PC-9 (cell line): Measurements from ENCODE around the gene RYR2. TPM values are rescaled to one million over a fixed set of nuclear protein-coding genes. Genes with fewer than 3 reads are reported as not detected.

Experiments used
- BruUV-seq: library from RNA; stranded (reverse); fragments of 400-500 nt; replicated peaks from 2 replicates; lab custom pipeline; 2021; lab: Mats Ljungman, UMichigan
- CTCF ChIA-PET: fragments of 300-600 bp; sonication (Branson Sonifier 250); formaldehyde crosslinking; loops from one replicate; lab custom pipeline; 2022; ENCODE audit warnings: antibody characterized with exemption; lab: Charles Lee
- POLR2A ChIA-PET: fragments of 300-600 bp; sonication (Branson Sonifier 250); formaldehyde crosslinking; loops from one replicate; lab custom pipeline; 2022; ENCODE audit warnings: antibody characterized with exemption; ENCODE audit not compliant: unreplicated experiment; lab: Charles Lee
- DNase-seq, 2 experiments: peaks; one replicate each; pipeline versions ENCODE4 v3.0.0 to v3.0.0-alpha.2; 2015 to 2022; ENCODE audit warnings: mixed read lengths in 1 of 2
- H2AFZ ChIP-seq: fragments of 200-600 bp; sonication (generic); 2 replicates; pipeline ENCODE4 v1.8.1; 2017; ENCODE audit warnings: antibody characterized with exemption
- H3F3A ChIP-seq: fragments of 200-600 bp; sonication (generic); 2 replicates; pipeline ENCODE4 v1.8.1; 2017; ENCODE audit warnings: antibody characterized with exemption, mild to moderate bottlenecking, low read depth; ENCODE audit not compliant: insufficient read depth
- H3K27ac ChIP-seq: fragments of 200-600 bp; sonication (generic); 2 replicates; pipeline ENCODE4 v1.6.1; 2016; ENCODE audit warnings: mixed run types
- H3K27me3 ChIP-seq: fragments of 200-600 bp; sonication (generic); 2 replicates; pipeline ENCODE4 v1.6.1; 2016; ENCODE audit warnings: low read depth, mixed run types; ENCODE audit not compliant: insufficient read depth
- H3K36me3 ChIP-seq: fragments of 200-600 bp; sonication (generic); 2 replicates; pipeline ENCODE4 v1.6.1; 2016; ENCODE audit warnings: low read depth, mixed run types
- H3K4me1 ChIP-seq: fragments of 200-600 bp; sonication (generic); replicated peaks from 2 replicates; pipeline ENCODE4 v1.6.1; 2016; ENCODE audit warnings: mixed run types; ENCODE audit not compliant: insufficient read depth
- H3K4me2 ChIP-seq: fragments of 200-600 bp; sonication (generic); 2 replicates; pipeline ENCODE4 v1.6.1; 2017; ENCODE audit warnings: mixed run types
- H3K4me3 ChIP-seq: fragments of 200-600 bp; sonication (generic); 2 replicates; pipeline ENCODE4 v1.6.1; 2016; ENCODE audit warnings: mixed run types
- H3K79me2 ChIP-seq: fragments of 200-600 bp; sonication (generic); 2 replicates; pipeline ENCODE4 v1.6.1; 2017; ENCODE audit warnings: low read depth, mixed run types
- H3K9me2 ChIP-seq: fragments of 200-600 bp; sonication (generic); 2 replicates; pipeline ENCODE4 v1.8.1; 2017; ENCODE audit warnings: mild to moderate bottlenecking; ENCODE audit not compliant: insufficient read depth
- H3K9me3 ChIP-seq: fragments of 200-600 bp; sonication (generic); 2 replicates; pipeline ENCODE4 v1.8.1; 2016; ENCODE audit warnings: low read depth; ENCODE audit not compliant: insufficient read depth
- H4K20me1 ChIP-seq: fragments of 200-600 bp; sonication (generic); 2 replicates; pipeline ENCODE4 v1.8.1; 2017; ENCODE audit not compliant: insufficient read depth
- CTCF ChIP-seq: fragments of 200-600 bp; sonication (generic); conservative IDR thresholded peaks from 2 replicates; pipeline ENCODE4 v1.6.1; 2017; ENCODE audit warnings: mixed run types, antibody characterized with exemption, mild to moderate bottlenecking, moderate library complexity
- EZH2 ChIP-seq: fragments of 200-600 bp; sonication (generic); IDR thresholded peaks from 2 replicates; pipeline ENCODE4 v1.8.0; 2017; ENCODE audit warnings: antibody characterized with exemption, low read depth
- intact Hi-C: fragments of 100-400 bp; cut with micrococcal nuclease; formaldehyde crosslinking; loops from one replicate; pipeline ENCODE4 v1.10.0; 2022; ENCODE audit not compliant: unreplicated experiment
- total RNA-seq: library from RNA; stranded (reverse); gene quantifications from 2 replicates; pipeline ENCODE4 v1.2.3, GENCODE V29; 2021

Gene RYR2
- total RNA-seq, 1 experiment from 2014 or later, result not detected

- Histone ChIP-seq H3K4me1 (no peaks in the 10 kb centered on the region), H3K27me3 (no peaks in the 10 kb centered on the region), H3K36me3 (no peaks in the 10 kb centered on the region), H2AFZ (no peak overlapping the region), H3K4me3 (no peak overlapping the region), H3K27ac (no peak overlapping the region), H4K20me1 (no peaks in the 10 kb centered on the region), H3K9me3 (no peaks in the 10 kb centered on the region), H3K79me2 (no peaks in the 10 kb centered on the region), H3K4me2 (no peak overlapping the region), H3K9me2 (no peaks in the 10 kb centered on the region), H3F3A (no peaks in the 10 kb centered on the region)
- POLR2A ChIA-PET, result no interaction called here
- TF ChIP-seq EZH2, result no peak
- no peak for TF ChIP-seq CTCF
- no TSS peak for BruUV-seq
- no peak for DNase-seq
- intact Hi-C loops, result no loop called here
- CTCF ChIA-PET, result no interaction called here
Measured at GRCh38 chr1:237411621-237412020, 369.6 kb downstream of the RYR2 start.

GRCh38 chr1:237416924-237417655, 375.1 kb downstream of the RYR2 start:
- H3K9me2 ChIP-seq, result no peaks in the 10 kb centered on the region
- H3K27me3 ChIP-seq, result no peaks in the 10 kb centered on the region
- no peak overlapping the region for H3K4me3 ChIP-seq
- DNase-seq, result no peak
- H3F3A ChIP-seq, result no peaks in the 10 kb centered on the region
- H3K27ac ChIP-seq, result no peak overlapping the region
- no peaks in the 10 kb centered on the region for H3K9me3 ChIP-seq
- intact Hi-C loops, result no loop called here
- ChIA-PET POLR2A (no interaction called here), CTCF (no interaction called here)
- no peak overlapping the region; the same call in 1 of the 2 replicates for H2AFZ ChIP-seq
- no TSS peak for BruUV-seq
- H3K4me1 ChIP-seq, result no peaks in the 10 kb centered on the region
- TF ChIP-seq CTCF, result no peak
- no peak for TF ChIP-seq EZH2
- no peaks in the 10 kb centered on the region for H3K79me2 ChIP-seq
- H3K36me3 ChIP-seq, result no peaks in the 10 kb centered on the region
- H3K4me2 ChIP-seq, result no peak overlapping the region
- no peaks in the 10 kb centered on the region for H4K20me1 ChIP-seq

- Histone ChIP-seq H3K4me3 (no peak overlapping the region), H3K4me1 (no peaks in the 10 kb centered on the region), H3K79me2 (no peaks in the 10 kb centered on the region), H4K20me1 (no peaks in the 10 kb centered on the region), H2AFZ (no peak overlapping the region), H3K36me3 (no peaks in the 10 kb centered on the region), H3K9me2 (no peaks in the 10 kb centered on the region), H3K27me3 (no peaks in the 10 kb centered on the region), H3F3A (no peaks in the 10 kb centered on the region), H3K27ac (no peak overlapping the region), H3K4me2 (no peak overlapping the region), H3K9me3 (no peaks in the 10 kb centered on the region)
- intact Hi-C loops, result no loop called here
- TF ChIP-seq CTCF, result no peak
- TF ChIP-seq EZH2, result no peak
- no peak for DNase-seq
- no TSS peak for BruUV-seq
- POLR2A ChIA-PET, result no interaction called here
- CTCF ChIA-PET, result no interaction called here
Measured at GRCh38 chr1:237428809-237429208, 386.8 kb downstream of the RYR2 start.
